HCT116 (cell line): ENCODE measurements around the gene ZNF282. TPM values are rescaled to one million over a fixed set of nuclear protein-coding genes. Genes with fewer than 3 reads are reported as not detected.

Source experiments
- ATAC-seq: fragments of 200-7000 bp; cut with Tn5 transposase; 2 replicates; pipeline ENCODE4 v1.9.1; 2020; ENCODE audit warnings: mild to moderate bottlenecking, moderate library complexity
- BruUV-seq: library from RNA; stranded (reverse); fragments of 400-500 nt; replicated peaks from 2 replicates; lab custom pipeline; 2021; lab: Mats Ljungman, UMichigan
- CTCF ChIA-PET: fragments of 300-600 bp; sonication (Branson Sonifier 250); formaldehyde crosslinking; loops from one replicate; lab custom pipeline; 2021; ENCODE audit warnings: antibody characterized with exemption; lab: Charles Lee
- POLR2A ChIA-PET: fragments of 300-600, 350-600 bp; sonication (Branson Sonifier 250); formaldehyde crosslinking; loops from one replicate; lab custom pipeline; 2021; ENCODE audit warnings: antibody characterized with exemption; lab: Charles Lee
- RAD21 ChIA-PET, 2 experiments: fragments of 300-600 bp; sonication (Branson Sonifier 250); formaldehyde crosslinking; loops; one replicate each; lab custom pipeline; 2023; ENCODE audit warnings: low total read pairs in 2 of 2; ENCODE audit not compliant: uncharacterized antibody in 2 of 2, unreplicated experiment in 2 of 2, low non-redundant PET in 1 of 2; lab: Charles Lee
- DNase-seq: peaks from one replicate; pipeline ENCODE4 v3.0.0-alpha.2; 2010; ENCODE audit warnings: low read depth, low spot score
- H2AFZ ChIP-seq: fragments of 200-600 bp; shearing (Covaris generic), sonication (generic); 2 replicates; pipeline ENCODE4 v1.6.1; 2017; ENCODE audit warnings: low read depth, mixed run types, mixed read lengths, antibody characterized with exemption, low read length; ENCODE audit not compliant: poor library complexity, severe bottlenecking
- H3K27ac ChIP-seq: 2 replicates; pipeline ENCODE4 v1.5.1; 2012; ENCODE audit warnings: low read depth, low read length
- H3K27me3 ChIP-seq: fragments of 200-600 bp; sonication (generic); 2 replicates; pipeline ENCODE4 v1.6.1; 2016; ENCODE audit warnings: mixed run types, low read length, mixed read lengths; ENCODE audit not compliant: insufficient read depth
- H3K36me3 ChIP-seq, 2 experiments: fragments of 200-500 bp in 1 of 2; fragments of 200-600 bp in 1 of 2; sonication (Bioruptor generic) in 1 of 2; sonication (generic) in 1 of 2; 2 replicates each; pipeline versions ENCODE4 v1.5.1 to v1.6.1; 2014 to 2016; ENCODE audit warnings: low read length in 2 of 2, inconsistent platforms in 1 of 2, mixed read lengths in 1 of 2, mixed run types in 1 of 2; ENCODE audit not compliant: insufficient read depth in 2 of 2, control insufficient read depth in 1 of 2
- H3K4me1 ChIP-seq, 2 experiments: fragments of 200-600 bp in 1 of 2; sonication (generic) in 1 of 2; 2 replicates each; pipeline versions ENCODE4 v1.5.1 to v1.6.1; 2012 to 2017; ENCODE audit warnings: low read length in 2 of 2, inconsistent platforms in 1 of 2, mild to moderate bottlenecking in 1 of 2, mixed read lengths in 1 of 2, mixed run types in 1 of 2, moderate library complexity in 1 of 2; ENCODE audit not compliant: insufficient read depth in 2 of 2, control insufficient read depth in 1 of 2
- H3K4me2 ChIP-seq: fragments of 200-600 bp; sonication (generic); 2 replicates; pipeline ENCODE4 v1.6.1; 2017; ENCODE audit warnings: mixed run types, low read length, mixed read lengths
- H3K4me3 ChIP-seq, 2 experiments: fragments of 200-600 bp in 1 of 2; sonication (generic) in 1 of 2; replicated peaks in 1 of 2; 2 replicates each; pipeline ENCODE4 v1.5.1; 2011 to 2016; ENCODE audit warnings: low read length in 2 of 2, control low read depth in 1 of 2, low read depth in 1 of 2, mild to moderate bottlenecking in 1 of 2, mixed read lengths in 1 of 2, mixed run types in 1 of 2
- H3K79me2 ChIP-seq: fragments of 200-600 bp; sonication (generic); 2 replicates; pipeline ENCODE4 v1.6.1; 2017; ENCODE audit warnings: mild to moderate bottlenecking, mixed run types, low read length, moderate library complexity, mixed read lengths; ENCODE audit not compliant: insufficient read depth
- H3K9ac ChIP-seq: fragments of 200-600 bp; sonication (generic); 2 replicates; pipeline ENCODE4 v1.6.1; 2016; ENCODE audit warnings: low read length, mixed read lengths
- H3K9me2 ChIP-seq: fragments of 200-600 bp; sonication (generic), shearing (Covaris generic); 2 replicates; pipeline ENCODE4 v1.6.1; 2017; ENCODE audit warnings: mixed run types, mild to moderate bottlenecking, moderate library complexity; ENCODE audit not compliant: insufficient read depth
- H3K9me3 ChIP-seq, 2 experiments: fragments of 200-500 bp in 1 of 2; fragments of 200-600 bp in 1 of 2; sonication (Bioruptor generic) in 1 of 2; sonication (generic) in 1 of 2; 2 replicates each; pipeline ENCODE4 v1.6.1; 2014 to 2017; ENCODE audit warnings: low read length in 2 of 2, mixed read lengths in 2 of 2, inconsistent platforms in 1 of 2, low read depth in 1 of 2, mild to moderate bottlenecking in 1 of 2, mixed run types in 1 of 2, moderate library complexity in 1 of 2; ENCODE audit not compliant: control insufficient read depth in 1 of 2, insufficient read depth in 1 of 2
- H4K20me1 ChIP-seq: fragments of 200-600 bp; sonication (generic), shearing (Covaris generic); 2 replicates; pipeline ENCODE4 v1.6.1; 2017; ENCODE audit warnings: mixed run types, mild to moderate bottlenecking, moderate library complexity; ENCODE audit not compliant: insufficient read depth
- ATF3 ChIP-seq: IDR thresholded peaks from 2 replicates; pipeline ENCODE4 v1.6.1; 2012
- CTCF ChIP-seq, 3 experiments: fragments of 200-600 bp in 1 of 3; sonication (generic) in 1 of 3; IDR thresholded peaks in 2 of 3; conservative IDR thresholded peaks in 1 of 3; 2 replicates each; pipeline ENCODE4 v1.5.1; 2012 to 2017; ENCODE audit warnings: low read depth in 2 of 3, low read length in 2 of 3, antibody characterized with exemption in 1 of 3, borderline replicate concordance in 1 of 3, control low read depth in 1 of 3, mild to moderate bottlenecking in 1 of 3, mixed read lengths in 1 of 3, mixed run types in 1 of 3, moderate library complexity in 1 of 3; ENCODE audit not compliant: insufficient read depth in 1 of 3
- FOSL1 ChIP-seq: IDR thresholded peaks from 2 replicates; pipeline ENCODE4 v1.6.1; 2012; ENCODE audit warnings: low read depth
- POLR2A ChIP-seq: IDR thresholded peaks from 2 replicates; pipeline ENCODE4 v1.7.0; 2011; ENCODE audit warnings: borderline replicate concordance; ENCODE audit not compliant: insufficient read depth, insufficient read length; ENCODE audit errors: extremely low read depth
- SP1 ChIP-seq: IDR thresholded peaks from 2 replicates; pipeline ENCODE4 v1.6.1; 2012; ENCODE audit warnings: low read depth
- YY1 ChIP-seq: IDR thresholded peaks from 2 replicates; pipeline ENCODE4 v1.6.1; 2011; ENCODE audit warnings: low read length, low read depth, moderate library complexity, mild to moderate bottlenecking; ENCODE audit not compliant: insufficient replicate concordance; ENCODE audit errors: extremely low read depth
- ZFX ChIP-seq: fragments of 450-650 bp; IDR thresholded peaks from 2 replicates; pipeline ENCODE4 v1.6.1; 2017
- ZNF274 ChIP-seq: fragments of 200-500 bp; sonication (Bioruptor generic); IDR thresholded peaks from 2 replicates; pipeline ENCODE4 v1.6.1; 2014; ENCODE audit warnings: mild to moderate bottlenecking, low read depth, low read length, inconsistent platforms
- intact Hi-C: fragments of 100-400 bp; cut with micrococcal nuclease; formaldehyde crosslinking; loops from 2 replicates; pipeline ENCODE4 v1.10.0; 2022
- total RNA-seq: library from RNA; stranded (reverse); gene quantifications from one replicate; pipeline ENCODE4 v1.2.1, GENCODE V29; 2021; ENCODE audit not compliant: unreplicated experiment
- TF ChIP-seq, protein P1 (sequence below): IDR thresholded peaks from 2 replicates; pipeline ENCODE4 v1.6.1; 2012; ENCODE audit warnings: low read depth

ZNF282 gene
- total RNA-seq, 1 experiment from 2014 or later: 30.4 TPM

GRCh38 chr7:149252378-149252777 is 57.0 kb downstream of the ZNF282 start:
- Histone ChIP-seq H3K4me2 (no peak overlapping the region), H3K9me3 (no peaks in the 10 kb centered on the region), H3K4me1 (no peaks in the 10 kb centered on the region), H4K20me1 (no peaks in the 10 kb centered on the region), H3K27me3 (no peaks in the 10 kb centered on the region), H3K36me3 (peaks cover 22 to 31% of the 10 kb centered on the region in 2 experiments; a peak in 3 of 4 replicates), H3K79me2 (peaks cover 17% of the 10 kb centered on the region; the same call in 1 of the 2 replicates), H3K9me2 (no peaks in the 10 kb centered on the region), H3K9ac (no peak overlapping the region), H3K27ac (no peak overlapping the region), H3K4me3 (no peak overlapping the region), H2AFZ (no peak overlapping the region)
- ChIA-PET POLR2A (no interaction called here), CTCF (interaction anchor here (1.4 to 1.8 kb wide), 2 partner anchors 9 to 10 kb away, joined by 3 to 4 read pairs; partner anchors contain the start of gene ZNF783), RAD21 (no interaction called here)
- intact Hi-C loops: no loop called here
- ATAC-seq: no peak
- no TSS peak for BruUV-seq
- no peak for DNase-seq
- TF ChIP-seq CTCF (IDR thresholded peaks at IDR 0.05 in 2 of 3, conservative IDR thresholded peaks at IDR 0.05 in 1 of 3; ENCODE audit: borderline replicate concordance in 1 of 3, insufficient read depth in 1 of 3, low read depth in 2 of 3, low read length in 2 of 3) (no peak), FOSL1 (no peak), ZNF274 (no peak), ZFX (no peak), ATF3 (no peak), SP1 (no peak), YY1 (no peak), POLR2A (no peak)
- TF ChIP-seq, protein P1, sequence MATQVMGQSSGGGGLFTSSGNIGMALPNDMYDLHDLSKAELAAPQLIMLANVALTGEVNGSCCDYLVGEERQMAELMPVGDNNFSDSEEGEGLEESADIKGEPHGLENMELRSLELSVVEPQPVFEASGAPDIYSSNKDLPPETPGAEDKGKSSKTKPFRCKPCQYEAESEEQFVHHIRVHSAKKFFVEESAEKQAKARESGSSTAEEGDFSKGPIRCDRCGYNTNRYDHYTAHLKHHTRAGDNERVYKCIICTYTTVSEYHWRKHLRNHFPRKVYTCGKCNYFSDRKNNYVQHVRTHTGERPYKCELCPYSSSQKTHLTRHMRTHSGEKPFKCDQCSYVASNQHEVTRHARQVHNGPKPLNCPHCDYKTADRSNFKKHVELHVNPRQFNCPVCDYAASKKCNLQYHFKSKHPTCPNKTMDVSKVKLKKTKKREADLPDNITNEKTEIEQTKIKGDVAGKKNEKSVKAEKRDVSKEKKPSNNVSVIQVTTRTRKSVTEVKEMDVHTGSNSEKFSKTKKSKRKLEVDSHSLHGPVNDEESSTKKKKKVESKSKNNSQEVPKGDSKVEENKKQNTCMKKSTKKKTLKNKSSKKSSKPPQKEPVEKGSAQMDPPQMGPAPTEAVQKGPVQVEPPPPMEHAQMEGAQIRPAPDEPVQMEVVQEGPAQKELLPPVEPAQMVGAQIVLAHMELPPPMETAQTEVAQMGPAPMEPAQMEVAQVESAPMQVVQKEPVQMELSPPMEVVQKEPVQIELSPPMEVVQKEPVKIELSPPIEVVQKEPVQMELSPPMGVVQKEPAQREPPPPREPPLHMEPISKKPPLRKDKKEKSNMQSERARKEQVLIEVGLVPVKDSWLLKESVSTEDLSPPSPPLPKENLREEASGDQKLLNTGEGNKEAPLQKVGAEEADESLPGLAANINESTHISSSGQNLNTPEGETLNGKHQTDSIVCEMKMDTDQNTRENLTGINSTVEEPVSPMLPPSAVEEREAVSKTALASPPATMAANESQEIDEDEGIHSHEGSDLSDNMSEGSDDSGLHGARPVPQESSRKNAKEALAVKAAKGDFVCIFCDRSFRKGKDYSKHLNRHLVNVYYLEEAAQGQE: no peak
